Coronary artery (tissue), 2 donors: ENCODE measurements around the gene TEX29.

Experiments
- DNase-seq: peaks from one replicate; pipeline ENCODE4 v3.0.0-alpha.2; 2017; ENCODE audit warnings: low spot score
- H3K27ac ChIP-seq, 2 donors: fragments of 200-600 bp; sonication (generic); one replicate each; pipeline ENCODE4 v1.5.1; 2016 to 2019
- H3K4me3 ChIP-seq: fragments of 200-600 bp; sonication (generic); 2 replicates; pipeline ENCODE4 v1.5.1; 2016; ENCODE audit warnings: mild to moderate bottlenecking, moderate library complexity
- CTCF ChIP-seq: fragments of 200-600 bp; sonication (generic); IDR thresholded peaks from one replicate; pipeline ENCODE4 v1.5.1; 2019; ENCODE audit warnings: antibody characterized with exemption

TEX29 gene

GRCh38 chr13:111338841-111339240, 18.4 kb downstream of the TEX29 start:
- Histone ChIP-seq H3K27ac (no peak overlapping the region), H3K4me3 (no peak overlapping the region)
- no peak for TF ChIP-seq CTCF
- DNase-seq: no peak

- Histone ChIP-seq H3K4me3 (no peak overlapping the region), H3K27ac (no peak overlapping the region)
- no peak for TF ChIP-seq CTCF
- no peak for DNase-seq
Measured at GRCh38 chr13:111339366-111340143, 19.1 kb downstream of the TEX29 start.

DNA sequence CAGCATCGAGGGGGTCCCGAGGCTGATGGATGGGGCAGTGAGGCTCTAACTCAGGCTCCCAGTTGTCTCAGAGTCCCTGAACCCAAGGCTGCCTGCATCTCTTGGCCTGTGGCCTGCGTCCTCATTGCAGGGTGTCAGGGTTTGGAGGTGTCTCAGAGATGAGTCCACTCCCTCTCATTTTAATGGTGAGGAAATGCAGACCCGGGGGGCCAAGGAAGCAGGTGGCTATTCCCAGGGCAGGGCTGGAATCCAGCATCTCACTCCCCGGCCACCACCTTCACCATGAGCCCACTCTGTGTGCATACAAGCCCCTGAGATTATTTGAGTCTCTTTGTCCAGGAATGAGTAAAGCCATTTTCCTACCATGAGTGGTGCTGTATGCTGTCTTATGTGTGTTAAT, 21.4 kb downstream of the TEX29 start:
- no peak for TF ChIP-seq CTCF
- no peak overlapping the region for H3K4me3 ChIP-seq
- DNase-seq: no peak
- H3K27ac ChIP-seq: no peak overlapping the region

GRCh38 chr13:111342721-111343120, 22.3 kb downstream of the TEX29 start:
- no peak for DNase-seq
- no peak for TF ChIP-seq CTCF
- H3K4me3 ChIP-seq: no peak overlapping the region
- no peak overlapping the region for H3K27ac ChIP-seq

DNA sequence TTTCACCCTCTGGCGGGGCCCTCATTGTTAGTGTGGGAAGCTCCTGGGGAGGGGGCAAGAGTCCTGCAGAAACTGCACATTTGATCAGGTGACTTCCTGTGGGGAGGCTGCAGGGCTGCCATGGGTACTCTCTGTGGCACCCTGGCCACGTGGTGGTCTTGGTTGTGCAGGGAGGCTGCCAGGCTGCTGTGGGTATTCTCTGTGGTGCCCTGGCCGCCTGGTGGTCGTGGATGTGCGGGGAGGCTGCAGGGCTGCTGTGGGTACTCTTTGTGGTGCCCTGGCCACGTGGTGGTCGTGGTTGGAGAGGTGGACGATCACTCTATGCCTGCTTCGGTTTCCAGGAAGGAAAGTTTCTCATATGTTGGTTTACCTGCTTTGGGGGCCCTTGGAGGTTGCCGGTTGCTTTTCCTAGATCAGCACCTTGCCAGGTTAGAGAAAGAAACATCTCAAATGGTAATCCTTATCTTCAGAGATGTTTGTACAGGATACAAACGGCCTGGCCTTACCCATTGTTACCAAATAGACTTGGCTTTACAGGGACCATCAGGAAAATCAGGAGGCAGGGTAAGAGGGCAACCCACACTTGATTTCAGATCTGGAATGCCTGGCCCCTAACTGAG, 22.9 kb downstream of the TEX29 start:
- no peak for TF ChIP-seq CTCF
- Histone ChIP-seq H3K27ac (no peak overlapping the region), H3K4me3 (no peak overlapping the region)
- no peak for DNase-seq

DNA sequence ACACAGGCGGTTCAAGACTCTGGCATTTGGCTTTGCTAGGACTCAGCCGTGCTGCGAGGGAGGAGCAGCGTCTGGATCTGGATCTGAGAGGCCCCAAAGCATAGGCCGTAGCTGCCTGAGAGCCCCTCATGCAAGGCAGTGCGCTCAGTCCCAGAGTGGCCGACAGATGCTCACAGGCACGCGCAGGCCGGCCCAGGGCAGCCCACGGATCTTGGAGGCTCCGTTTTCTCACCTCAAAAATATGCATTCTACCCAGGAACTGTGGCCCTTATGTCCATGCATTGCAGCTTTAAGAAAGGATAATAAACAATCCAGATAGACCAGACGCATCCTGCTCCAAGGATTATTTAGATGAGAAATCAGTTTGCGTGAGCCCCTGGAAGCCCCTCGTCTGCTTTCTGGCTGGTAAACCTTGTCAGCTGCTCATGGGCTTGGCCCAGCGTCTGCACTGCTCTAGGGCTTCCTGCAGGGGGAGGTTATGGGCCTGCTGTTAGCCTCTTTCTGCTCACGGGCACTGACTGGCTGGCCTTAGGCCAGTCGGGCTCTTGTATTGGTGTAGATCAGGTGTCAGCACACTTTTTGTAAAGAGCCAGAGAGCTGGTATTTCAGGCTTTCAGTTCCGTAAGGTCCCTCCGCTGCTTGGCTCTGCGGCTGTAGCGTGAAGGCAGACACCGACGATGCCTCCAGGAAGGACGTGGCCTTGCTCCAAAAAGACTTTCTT, 24.2 kb downstream of the TEX29 start:
- no peak overlapping the region for H3K4me3 ChIP-seq
- TF ChIP-seq CTCF: no peak
- DNase-seq: no peak
- H3K27ac ChIP-seq: no peak overlapping the region
